BE2C (cell line): ENCODE measurements around the gene CSNK2A1.

ENCODE experiments used
- DNase-seq: peaks from one replicate; pipeline ENCODE4 v3.0.0-alpha.2; 2020
- H3K27me3 ChIP-seq: fragments of 250-450 bp; sonication (Bioruptor Pico); 2 replicates; pipeline ENCODE4 v1.5.1; 2020; ENCODE audit warnings: mild to moderate bottlenecking
- H3K36me3 ChIP-seq: fragments of 250-450 bp; sonication (Bioruptor Pico); 2 replicates; pipeline ENCODE4 v1.5.1; 2020; ENCODE audit warnings: mild to moderate bottlenecking
- H3K4me1 ChIP-seq: fragments of 250-450 bp; sonication (Bioruptor Pico); 2 replicates; pipeline ENCODE4 v1.5.1; 2020
- H3K4me3 ChIP-seq: 2 replicates; pipeline ENCODE4 v1.5.1; 2011; ENCODE audit warnings: low read depth, low read length
- H3K9me3 ChIP-seq: fragments of 250-450 bp; sonication (Bioruptor Pico); 2 replicates; pipeline ENCODE4 v1.5.1; 2020
- CTCF ChIP-seq: IDR thresholded peaks from 2 replicates; pipeline ENCODE4 v1.5.1; 2012; ENCODE audit warnings: mild to moderate bottlenecking, low read depth, low read length

CSNK2A1 gene

DNA sequence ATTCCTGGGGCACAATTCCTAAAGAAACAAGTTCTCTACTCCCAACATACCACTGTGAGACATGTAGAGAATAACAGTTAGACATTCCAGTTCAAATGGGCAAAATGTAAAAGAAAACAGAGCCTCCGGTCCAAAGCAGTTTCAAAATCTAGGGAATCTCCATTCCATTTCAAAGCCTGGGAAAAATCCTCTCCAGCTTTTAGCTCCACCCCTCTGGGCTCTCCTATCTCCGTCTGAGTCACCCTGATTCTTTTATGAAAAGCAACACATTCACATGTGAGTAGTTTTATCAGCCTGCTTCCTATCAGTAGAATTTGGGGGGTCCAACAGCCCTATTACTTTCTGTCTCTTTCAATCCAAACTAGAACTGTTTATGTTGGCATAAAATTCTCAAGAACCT lies 3.7 kb downstream of the CSNK2A1 start:
- Histone ChIP-seq H3K4me1 (no peaks in the 10 kb centered on the region), H3K4me3 (no peak overlapping the region), H3K27me3 (no peaks in the 10 kb centered on the region), H3K36me3 (peaks cover 2% of the 10 kb centered on the region; the same call in 1 of the 2 replicates), H3K9me3 (no peaks in the 10 kb centered on the region)
- DNase-seq, result no peak
- TF ChIP-seq CTCF, result no peak

GRCh38 chr20:539191-539590 lies 4.4 kb downstream of the CSNK2A1 start:
- Histone ChIP-seq H3K4me3 (no peak overlapping the region), H3K27me3 (no peaks in the 10 kb centered on the region), H3K36me3 (peaks cover 2% of the 10 kb centered on the region; the same call in 1 of the 2 replicates), H3K4me1 (no peaks in the 10 kb centered on the region), H3K9me3 (no peaks in the 10 kb centered on the region)
- TF ChIP-seq CTCF, result no peak
- DNase-seq, result no peak

DNA sequence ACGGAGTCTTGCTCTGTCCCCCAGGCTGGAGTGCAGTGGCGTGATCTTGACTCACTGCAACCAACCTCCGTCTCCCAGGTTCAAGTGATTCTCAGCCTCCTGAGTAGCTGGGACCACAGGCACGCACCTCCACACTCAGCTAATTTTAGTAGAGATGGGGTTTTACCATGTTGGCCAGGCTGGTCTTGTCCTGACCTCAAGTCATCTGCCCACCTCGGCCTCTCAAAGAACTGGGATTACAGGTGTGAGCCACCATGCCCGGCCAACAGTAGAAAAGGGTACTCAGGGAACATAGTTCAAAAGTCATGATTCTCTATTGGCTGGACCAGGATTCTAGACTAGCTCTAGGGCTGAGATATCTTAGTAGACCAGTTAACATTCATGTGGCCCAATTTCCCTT lies 5.6 kb downstream of the CSNK2A1 start:
- no peak for TF ChIP-seq CTCF
- Histone ChIP-seq H3K27me3 (no peaks in the 10 kb centered on the region), H3K4me3 (no peak overlapping the region), H3K4me1 (no peaks in the 10 kb centered on the region), H3K36me3 (peaks cover 2% of the 10 kb centered on the region; the same call in 1 of the 2 replicates), H3K9me3 (no peaks in the 10 kb centered on the region)
- no peak for DNase-seq

DNA sequence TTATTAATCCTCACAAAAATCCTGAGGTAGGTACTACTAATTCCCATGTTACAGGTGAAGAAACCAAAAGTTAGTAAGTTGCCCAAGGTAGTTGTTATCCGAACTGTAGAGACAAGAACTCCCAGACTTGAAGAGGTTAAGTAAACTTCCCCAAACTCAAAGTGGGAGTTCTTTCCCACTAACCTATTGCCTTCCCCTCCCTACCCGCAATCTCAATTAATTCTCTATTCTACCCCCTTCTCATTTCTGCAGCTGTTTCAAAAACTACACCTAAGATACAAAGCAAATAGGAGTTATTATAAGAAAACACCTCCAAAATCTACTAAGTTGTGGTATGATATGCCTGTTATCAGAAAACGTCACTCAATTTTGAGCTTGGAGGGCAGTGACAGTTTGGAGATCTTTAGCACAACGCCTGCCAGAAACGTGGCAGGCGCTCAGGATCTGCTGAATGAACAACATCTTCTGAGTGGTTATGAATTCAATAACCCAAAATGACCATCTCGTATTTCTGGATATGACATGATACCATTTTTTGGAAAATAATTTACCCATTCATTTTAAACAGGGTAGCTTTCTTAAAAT lies 7.1 kb downstream of the CSNK2A1 start:
- Histone ChIP-seq H3K36me3 (peaks cover 2% of the 10 kb centered on the region; the same call in 1 of the 2 replicates), H3K27me3 (no peaks in the 10 kb centered on the region), H3K9me3 (no peaks in the 10 kb centered on the region), H3K4me3 (no peak overlapping the region), H3K4me1 (no peaks in the 10 kb centered on the region)
- no peak for DNase-seq
- TF ChIP-seq CTCF, result no peak

DNA sequence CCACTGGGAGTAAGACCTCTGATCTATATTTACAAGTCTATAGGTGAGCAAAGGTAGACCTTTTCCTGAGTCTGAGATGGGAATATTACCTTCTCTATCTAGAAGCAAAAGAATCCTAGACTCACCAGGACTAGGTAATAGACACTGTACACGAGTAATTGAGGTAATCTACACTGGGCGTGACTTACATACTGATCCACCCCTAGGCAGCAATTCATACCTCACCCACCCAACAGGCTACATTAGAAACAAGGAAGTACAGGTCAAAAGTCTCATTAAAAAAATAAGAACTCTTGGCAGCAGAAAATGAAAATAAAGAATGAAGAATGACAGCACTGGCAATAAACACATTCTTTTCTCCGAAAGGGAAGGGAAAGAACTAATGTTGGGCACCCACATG lies 7.6 kb downstream of the CSNK2A1 start:
- no peak overlapping the region for H3K4me3 ChIP-seq
- H3K36me3 ChIP-seq, result peaks cover 2% of the 10 kb centered on the region; the same call in 1 of the 2 replicates
- TF ChIP-seq CTCF, result no peak
- H3K9me3 ChIP-seq, result no peaks in the 10 kb centered on the region
- no peak for DNase-seq
- no peaks in the 10 kb centered on the region for H3K27me3 ChIP-seq
- H3K4me1 ChIP-seq, result no peaks in the 10 kb centered on the region

- Histone ChIP-seq H3K27me3 (no peaks in the 10 kb centered on the region), H3K9me3 (no peaks in the 10 kb centered on the region), H3K36me3 (no peaks in the 10 kb centered on the region), H3K4me3 (no peak overlapping the region), H3K4me1 (no peaks in the 10 kb centered on the region)
- no peak for DNase-seq
- TF ChIP-seq CTCF, result no peak
Measured at GRCh38 chr20:533526-533925, 10.1 kb downstream of the CSNK2A1 start.
